Vagina (tissue), 2 donors: Measurements from ENCODE around the gene RPE. TPM values are rescaled to one million over a fixed set of nuclear protein-coding genes. Genes with fewer than 3 reads are reported as not detected.

Source experiments
- DNase-seq, 2 donors: peaks; one replicate each; pipeline ENCODE4 v3.0.0-alpha.2; 2017; ENCODE audit errors: extremely low spot score in 2 of 2
- H3K27ac ChIP-seq: fragments of 200-600 bp; sonication (generic); one replicate; pipeline ENCODE4 v1.5.1; 2019
- H3K27me3 ChIP-seq: fragments of 200-600 bp; sonication (generic); one replicate; pipeline ENCODE4 v1.5.1; 2019
- H3K36me3 ChIP-seq, 2 donors: fragments of 200-600 bp; sonication (generic); one replicate each; pipeline ENCODE4 v1.5.1; 2017 to 2019
- H3K4me1 ChIP-seq: fragments of 200-600 bp; sonication (generic); one replicate; pipeline ENCODE4 v1.5.1; 2019
- H3K4me3 ChIP-seq, 2 donors: fragments of 200-600 bp; sonication (generic); 1 replicate in 1 of 2; 2 replicates in 1 of 2; pipeline ENCODE4 v1.5.1; 2016 to 2019
- H3K9me3 ChIP-seq: fragments of 200-600 bp; sonication (generic); one replicate; pipeline ENCODE4 v1.5.1; 2019
- POLR2A ChIP-seq, 2 donors: fragments of 450-650 bp; IDR thresholded peaks; one replicate each; pipeline ENCODE4 v1.6.1; 2017; ENCODE audit warnings: antibody characterized with exemption in 2 of 2, mild to moderate bottlenecking in 2 of 2, moderate library complexity in 2 of 2
- POLR2AphosphoS5 ChIP-seq, 2 donors: sonication (generic); formaldehyde crosslinking; IDR thresholded peaks; one replicate each; pipeline ENCODE4 v1.9.0; 2017; ENCODE audit warnings: antibody characterized with exemption in 2 of 2, mild to moderate bottlenecking in 2 of 2, low read depth in 1 of 2; ENCODE audit not compliant: insufficient read depth in 1 of 2
- intact Hi-C: fragments of 100-400 bp; cut with DNase I; formaldehyde crosslinking; loops from one replicate; pipeline ENCODE4 v1.15.1; 2023
- total RNA-seq: library from RNA; depleted of rRNA; stranded (reverse); fragments of >200 nt; gene quantifications from one replicate; pipeline ENCODE4 v1.2.3, GENCODE V29; 2016
- TF ChIP-seq, protein P1 (sequence below), 3 experiments: fragments of 450-650 bp in 2 of 3; fragments of 200-600 bp in 1 of 3; sonication (generic) in 1 of 3; IDR thresholded peaks; one replicate each; pipeline ENCODE4 v1.5.1; 2017 to 2019; ENCODE audit warnings: antibody characterized with exemption in 3 of 3, mild to moderate bottlenecking in 2 of 3, moderate library complexity in 2 of 3

The RPE gene
- total RNA-seq, 1 donor from 2014 or later, result 73.2 TPM

DNA sequence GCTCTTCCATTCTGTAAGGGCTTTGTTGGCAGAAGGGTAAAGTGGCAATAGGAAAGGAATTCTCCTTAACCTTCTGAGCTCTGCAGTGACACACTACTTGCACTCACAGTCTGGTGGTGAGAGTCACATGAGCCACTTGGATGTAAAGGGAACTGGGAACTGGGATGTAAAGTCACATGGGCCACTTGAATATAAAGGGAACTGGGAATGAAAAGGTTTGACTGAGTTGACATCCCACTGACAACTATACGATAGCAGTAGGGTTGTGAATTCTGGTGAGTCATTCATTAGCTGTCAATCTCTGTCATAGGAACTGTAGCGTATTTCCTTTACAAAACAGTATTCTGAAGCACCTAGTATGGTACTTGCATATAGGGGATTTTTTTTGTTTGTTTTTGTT lies 5.5 kb downstream of the RPE start:
- Histone ChIP-seq H3K9me3 (no peaks in the 10 kb centered on the region), H3K27me3 (no peaks in the 10 kb centered on the region), H3K4me3 (no peak overlapping the region), H3K36me3 (peaks cover 0 to 8% of the 10 kb centered on the region in 2 donors), H3K27ac (no peak overlapping the region), H3K4me1 (peaks cover 35% of the 10 kb centered on the region)
- intact Hi-C loops, result loop anchor here (10.0 kb wide), 1 partner anchor 167 kb away; the partner anchor contains the start of gene KANSL1L
- no peak for DNase-seq
- TF ChIP-seq POLR2A (IDR thresholded peaks at IDR 0.05) (no peak), POLR2AphosphoS5 (IDR thresholded peaks at IDR 0.05; ENCODE audit: insufficient read depth in 1 of 2, low read depth in 1 of 2) (no peak)
- TF ChIP-seq, protein P1, sequence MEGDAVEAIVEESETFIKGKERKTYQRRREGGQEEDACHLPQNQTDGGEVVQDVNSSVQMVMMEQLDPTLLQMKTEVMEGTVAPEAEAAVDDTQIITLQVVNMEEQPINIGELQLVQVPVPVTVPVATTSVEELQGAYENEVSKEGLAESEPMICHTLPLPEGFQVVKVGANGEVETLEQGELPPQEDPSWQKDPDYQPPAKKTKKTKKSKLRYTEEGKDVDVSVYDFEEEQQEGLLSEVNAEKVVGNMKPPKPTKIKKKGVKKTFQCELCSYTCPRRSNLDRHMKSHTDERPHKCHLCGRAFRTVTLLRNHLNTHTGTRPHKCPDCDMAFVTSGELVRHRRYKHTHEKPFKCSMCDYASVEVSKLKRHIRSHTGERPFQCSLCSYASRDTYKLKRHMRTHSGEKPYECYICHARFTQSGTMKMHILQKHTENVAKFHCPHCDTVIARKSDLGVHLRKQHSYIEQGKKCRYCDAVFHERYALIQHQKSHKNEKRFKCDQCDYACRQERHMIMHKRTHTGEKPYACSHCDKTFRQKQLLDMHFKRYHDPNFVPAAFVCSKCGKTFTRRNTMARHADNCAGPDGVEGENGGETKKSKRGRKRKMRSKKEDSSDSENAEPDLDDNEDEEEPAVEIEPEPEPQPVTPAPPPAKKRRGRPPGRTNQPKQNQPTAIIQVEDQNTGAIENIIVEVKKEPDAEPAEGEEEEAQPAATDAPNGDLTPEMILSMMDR (IDR thresholded peaks at IDR 0.05), result no peak

DNA sequence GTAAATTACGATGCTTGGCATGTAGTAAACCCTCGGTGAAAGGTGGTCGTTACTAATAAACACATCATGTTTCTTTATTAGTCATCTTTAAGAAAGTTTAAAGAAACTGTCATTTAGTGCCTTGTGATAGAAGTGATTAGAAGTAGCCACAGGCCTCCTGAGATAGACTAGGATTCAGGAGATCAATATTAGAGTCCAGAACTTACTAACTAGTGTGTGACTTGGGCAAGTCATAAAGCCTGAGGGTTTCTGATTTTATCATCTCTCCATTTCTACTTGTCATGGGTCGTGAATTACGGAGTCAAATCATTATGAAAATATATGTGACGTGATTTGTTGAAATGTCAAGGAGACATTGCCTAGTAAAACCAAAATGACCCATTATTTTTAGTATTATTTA lies 6.7 kb downstream of the RPE start:
- H3K27ac ChIP-seq, result no peak overlapping the region
- peaks cover 22% of the 10 kb centered on the region for H3K4me1 ChIP-seq
- intact Hi-C loops, result loop anchor here (10.0 kb wide), 1 partner anchor 166 kb away; the partner anchor contains the start of gene KANSL1L
- H3K9me3 ChIP-seq, result no peaks in the 10 kb centered on the region
- TF ChIP-seq POLR2AphosphoS5 (IDR thresholded peaks at IDR 0.05; ENCODE audit: insufficient read depth in 1 of 2, low read depth in 1 of 2) (no peak), POLR2A (IDR thresholded peaks at IDR 0.05) (no peak)
- TF ChIP-seq, protein P1 (IDR thresholded peaks at IDR 0.05), result no peak
- H3K4me3 ChIP-seq, result no peak overlapping the region
- DNase-seq, result no peak
- H3K27me3 ChIP-seq, result no peaks in the 10 kb centered on the region
- peaks cover 0 to 8% of the 10 kb centered on the region in 2 donors for H3K36me3 ChIP-seq

DNA sequence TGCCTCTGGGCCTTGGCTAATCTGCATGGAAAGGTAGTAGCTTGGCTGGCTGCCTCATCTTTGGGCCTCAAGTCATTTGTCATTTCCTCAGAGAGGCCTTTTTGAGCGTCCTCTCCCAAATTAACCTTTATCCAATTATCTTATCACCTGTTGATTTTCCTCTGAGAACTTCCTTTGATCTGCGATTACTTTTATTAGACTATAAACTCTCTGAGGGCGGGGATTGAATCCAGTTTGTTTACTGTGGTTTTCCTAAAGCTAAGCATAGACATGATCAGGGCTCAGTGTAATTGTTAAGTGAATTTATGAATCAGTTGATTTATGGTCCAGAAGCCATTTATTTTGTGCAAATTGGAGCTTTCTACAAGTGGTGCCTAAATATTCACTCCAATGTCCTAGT lies 7.5 kb downstream of the RPE start:
- no peaks in the 10 kb centered on the region for H3K27me3 ChIP-seq
- peaks cover 15% of the 10 kb centered on the region for H3K4me1 ChIP-seq
- intact Hi-C loops, result loop anchor here (10.0 kb wide), 1 partner anchor 165 kb away; the partner anchor contains the start of gene KANSL1L
- TF ChIP-seq, protein P1 (IDR thresholded peaks at IDR 0.05), result no peak
- TF ChIP-seq POLR2AphosphoS5 (IDR thresholded peaks at IDR 0.05; ENCODE audit: insufficient read depth in 1 of 2, low read depth in 1 of 2) (no peak), POLR2A (IDR thresholded peaks at IDR 0.05) (no peak)
- DNase-seq, result no peak
- H3K9me3 ChIP-seq, result no peaks in the 10 kb centered on the region
- no peak overlapping the region for H3K4me3 ChIP-seq
- H3K27ac ChIP-seq, result no peak overlapping the region
- peaks cover 0 to 8% of the 10 kb centered on the region in 2 donors for H3K36me3 ChIP-seq

DNA sequence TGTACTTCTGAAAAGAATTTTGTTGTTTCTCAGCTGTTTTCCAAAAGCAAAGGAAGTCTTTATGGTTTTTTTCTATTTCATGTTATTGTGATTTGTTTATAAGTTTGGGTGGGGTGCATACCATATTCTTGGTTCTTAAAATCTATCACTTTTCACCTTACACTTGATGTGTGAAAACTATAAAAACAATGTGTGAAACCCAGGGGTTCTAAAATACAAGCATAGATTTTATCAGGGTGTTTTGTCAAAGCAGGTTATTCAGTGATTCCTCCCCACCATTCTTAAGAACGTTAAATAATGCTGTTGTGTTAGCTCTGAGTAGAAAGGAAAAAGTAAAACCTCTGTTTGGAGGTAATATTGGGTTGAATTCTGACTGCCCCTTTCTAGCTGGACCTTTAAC lies 17.7 kb downstream of the RPE start:
- H3K36me3 ChIP-seq, result peaks cover 0 to 63% of the 10 kb centered on the region in 2 donors
- H3K9me3 ChIP-seq, result no peaks in the 10 kb centered on the region
- no peaks in the 10 kb centered on the region for H3K27me3 ChIP-seq
- intact Hi-C loops, result no loop called here
- H3K27ac ChIP-seq, result no peak overlapping the region
- H3K4me1 ChIP-seq, result peaks cover 3% of the 10 kb centered on the region
- DNase-seq, result no peak
- H3K4me3 ChIP-seq, result no peak overlapping the region
- TF ChIP-seq POLR2A (IDR thresholded peaks at IDR 0.05) (no peak), POLR2AphosphoS5 (IDR thresholded peaks at IDR 0.05; ENCODE audit: insufficient read depth in 1 of 2, low read depth in 1 of 2) (no peak)
- TF ChIP-seq, protein P1 (IDR thresholded peaks at IDR 0.05), result no peak

DNA sequence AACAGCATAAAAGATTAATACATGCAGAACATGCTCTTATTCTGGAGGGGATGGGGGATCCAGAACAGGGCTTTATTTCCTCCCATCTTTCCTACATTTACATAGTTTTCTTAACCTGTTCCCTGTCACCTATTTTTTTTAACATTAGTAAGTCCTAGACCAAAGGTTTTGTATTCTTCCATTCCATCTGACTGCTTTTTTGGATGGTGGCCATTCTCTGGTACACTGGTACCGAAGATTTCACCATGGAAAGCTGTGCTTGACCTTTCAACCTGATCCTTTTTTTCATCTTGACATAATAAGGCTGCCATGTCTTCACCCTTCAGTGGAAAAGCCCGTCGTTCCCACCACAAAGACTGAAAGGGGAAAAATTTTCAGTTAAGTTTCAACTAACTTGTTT lies 20.4 kb downstream of the RPE start:
- intact Hi-C loops, result no loop called here
- peaks cover 0 to 54% of the 10 kb centered on the region in 2 donors for H3K36me3 ChIP-seq

More for the DNA sequence above, 20.4 kb downstream of the RPE start:
- Histone ChIP-seq H3K9me3 (no peaks in the 10 kb centered on the region), H3K27ac (no peak overlapping the region), H3K4me1 (no peaks in the 10 kb centered on the region), H3K4me3 (no peak overlapping the region), H3K27me3 (no peaks in the 10 kb centered on the region)
- TF ChIP-seq POLR2AphosphoS5 (IDR thresholded peaks at IDR 0.05; ENCODE audit: insufficient read depth in 1 of 2, low read depth in 1 of 2), result no peak
- no peak for TF ChIP-seq POLR2A (IDR thresholded peaks at IDR 0.05)
- TF ChIP-seq, protein P1 (IDR thresholded peaks at IDR 0.05), result no peak
- no peak for DNase-seq
